Mesodermal cell (in vitro differentiated cells): ENCODE results near the gene FTO.

ENCODE experiments used
- H3K27ac ChIP-seq: 2 replicates; pipeline ENCODE4 v1.7.0; 2013; ENCODE audit warnings: mild to moderate bottlenecking, low read depth, low read length, moderate library complexity; ENCODE audit not compliant: severe bottlenecking
- H3K36me3 ChIP-seq: 2 replicates; pipeline ENCODE4 v1.7.1; 2013; ENCODE audit warnings: mild to moderate bottlenecking, low read length, moderate library complexity; ENCODE audit not compliant: control insufficient read depth, insufficient read depth
- H3K4me1 ChIP-seq: one replicate; pipeline ENCODE4 v1.7.1; 2013; ENCODE audit warnings: mild to moderate bottlenecking, low read length; ENCODE audit not compliant: insufficient read depth, control insufficient read depth, poor library complexity, severe bottlenecking
- H3K4me3 ChIP-seq: 2 replicates; pipeline ENCODE4 v1.7.0; 2013; ENCODE audit warnings: low read length, control low read depth, mild to moderate bottlenecking; ENCODE audit not compliant: insufficient read depth, poor library complexity, severe bottlenecking; ENCODE audit errors: extremely low read depth
- H3K9me3 ChIP-seq: 2 replicates; pipeline ENCODE4 v1.7.1; 2013; ENCODE audit warnings: mild to moderate bottlenecking, low read length, moderate library complexity; ENCODE audit not compliant: control insufficient read depth
- WGBS, 2 experiments: methylation state at CpG; one replicate each; pipeline ENCODE4 v1.1.5; 2013; ENCODE audit warnings: missing lambda C conversion rate in 2 of 2; ENCODE audit not compliant: insufficient coverage in 2 of 2; 5-methylcytosine and 5-hydroxymethylcytosine counted together

The FTO gene

GRCh38 chr16:54156349-54156748, 452.4 kb downstream of the FTO start:
- no peak overlapping the region for H3K4me3 ChIP-seq
- H3K36me3 ChIP-seq = no peaks in the 10 kb centered on the region
- H3K27ac ChIP-seq = no peak overlapping the region
- 86 to 93% methylated on average over 1 of the region's 1 CpG for WGBS, 2 experiments
- no peaks in the 10 kb centered on the region for H3K9me3 ChIP-seq
- no peaks in the 10 kb centered on the region for H3K4me1 ChIP-seq

GRCh38 chr16:54158986-54159385, 455.0 kb downstream of the FTO start:
- H3K4me1 ChIP-seq = no peaks in the 10 kb centered on the region
- no peaks in the 10 kb centered on the region for H3K36me3 ChIP-seq
- no peak overlapping the region for H3K4me3 ChIP-seq
- WGBS, 2 experiments = 94 to 97% methylated on average over 4 of the region's 4 CpGs
- no peak overlapping the region for H3K27ac ChIP-seq
- H3K9me3 ChIP-seq = no peaks in the 10 kb centered on the region

- Histone ChIP-seq H3K4me3 (no peak overlapping the region), H3K27ac (no peak overlapping the region), H3K36me3 (no peaks in the 10 kb centered on the region), H3K9me3 (no peaks in the 10 kb centered on the region), H3K4me1 (no peaks in the 10 kb centered on the region)
- WGBS, 2 experiments = 93 to 94% methylated on average over 2 of the region's 6 CpGs
Measured at GRCh38 chr16:54159490-54160080, 455.6 kb downstream of the FTO start.

GRCh38 chr16:54160252-54160860, 456.4 kb downstream of the FTO start:
- Histone ChIP-seq H3K4me3 (no peak overlapping the region), H3K27ac (no peak overlapping the region), H3K9me3 (no peaks in the 10 kb centered on the region), H3K36me3 (no peaks in the 10 kb centered on the region), H3K4me1 (no peaks in the 10 kb centered on the region)
- WGBS, 2 experiments = 90 to 92% methylated on average over 4 to 6 of the region's 7 CpGs

- Histone ChIP-seq H3K27ac (no peak overlapping the region), H3K4me3 (no peak overlapping the region), H3K4me1 (no peaks in the 10 kb centered on the region), H3K9me3 (no peaks in the 10 kb centered on the region), H3K36me3 (no peaks in the 10 kb centered on the region)
- 92 to 93% methylated on average over 15 to 17 of the region's 19 CpGs for WGBS, 2 experiments
Measured at GRCh38 chr16:54160939-54161897, 457.3 kb downstream of the FTO start.

GRCh38 chr16:54163197-54163843, 459.4 kb downstream of the FTO start:
- Histone ChIP-seq H3K36me3 (no peaks in the 10 kb centered on the region), H3K4me3 (no peak overlapping the region), H3K27ac (no peak overlapping the region), H3K9me3 (no peaks in the 10 kb centered on the region), H3K4me1 (no peaks in the 10 kb centered on the region)
- WGBS, 2 experiments = 96% methylated on average over 9 of the region's 10 CpGs

- Histone ChIP-seq H3K27ac (no peak overlapping the region), H3K36me3 (no peaks in the 10 kb centered on the region), H3K4me3 (no peak overlapping the region), H3K9me3 (no peaks in the 10 kb centered on the region), H3K4me1 (no peaks in the 10 kb centered on the region)
- WGBS, 2 experiments = 100% methylated on average over 1 to 2 of the region's 3 CpGs
Measured at GRCh38 chr16:54164789-54165173, 460.8 kb downstream of the FTO start.

- Histone ChIP-seq H3K36me3 (no peaks in the 10 kb centered on the region), H3K4me1 (no peaks in the 10 kb centered on the region), H3K27ac (no peak overlapping the region), H3K9me3 (no peaks in the 10 kb centered on the region), H3K4me3 (no peak overlapping the region)
- 88 to 89% methylated on average over 10 to 12 of the region's 12 CpGs for WGBS, 2 experiments
Measured at GRCh38 chr16:54165174-54165911, 461.4 kb downstream of the FTO start.

GRCh38 chr16:54165912-54166865, 462.2 kb downstream of the FTO start:
- Histone ChIP-seq H3K27ac (no peak overlapping the region), H3K9me3 (no peaks in the 10 kb centered on the region), H3K36me3 (no peaks in the 10 kb centered on the region), H3K4me1 (peaks cover 4% of the 10 kb centered on the region), H3K4me3 (no peak overlapping the region)
- 90 to 97% methylated on average over 5 to 6 of the region's 8 CpGs for WGBS, 2 experiments
